Gastrocnemius medialis (tissue), 4 donors: ENCODE measurements around the gene FAM47A.

Experiments used
- POLR2A ChIP-seq, 2 donors: fragments of 450-650 bp; IDR thresholded peaks; one replicate each; pipeline ENCODE4 v1.6.1; 2017; ENCODE audit warnings: antibody characterized with exemption in 2 of 2, mild to moderate bottlenecking in 2 of 2, moderate library complexity in 2 of 2
- TF ChIP-seq, protein P1 (sequence below), 5 experiments: fragments of 450-650 bp in 3 of 5; fragments of 200-600 bp in 2 of 5; sonication (generic) in 2 of 5; IDR thresholded peaks in 4 of 5; conservative IDR thresholded peaks in 1 of 5; 1 replicate in 4 of 5; 2 replicates in 1 of 5; pipeline ENCODE4 v1.5.1; 2016 to 2019; ENCODE audit warnings: antibody characterized with exemption in 5 of 5, mild to moderate bottlenecking in 3 of 5, moderate library complexity in 3 of 5

GRCh38 chrX:34112459-34112858 lies 19.7 kb downstream of the FAM47A start:
- TF ChIP-seq, protein P1, sequence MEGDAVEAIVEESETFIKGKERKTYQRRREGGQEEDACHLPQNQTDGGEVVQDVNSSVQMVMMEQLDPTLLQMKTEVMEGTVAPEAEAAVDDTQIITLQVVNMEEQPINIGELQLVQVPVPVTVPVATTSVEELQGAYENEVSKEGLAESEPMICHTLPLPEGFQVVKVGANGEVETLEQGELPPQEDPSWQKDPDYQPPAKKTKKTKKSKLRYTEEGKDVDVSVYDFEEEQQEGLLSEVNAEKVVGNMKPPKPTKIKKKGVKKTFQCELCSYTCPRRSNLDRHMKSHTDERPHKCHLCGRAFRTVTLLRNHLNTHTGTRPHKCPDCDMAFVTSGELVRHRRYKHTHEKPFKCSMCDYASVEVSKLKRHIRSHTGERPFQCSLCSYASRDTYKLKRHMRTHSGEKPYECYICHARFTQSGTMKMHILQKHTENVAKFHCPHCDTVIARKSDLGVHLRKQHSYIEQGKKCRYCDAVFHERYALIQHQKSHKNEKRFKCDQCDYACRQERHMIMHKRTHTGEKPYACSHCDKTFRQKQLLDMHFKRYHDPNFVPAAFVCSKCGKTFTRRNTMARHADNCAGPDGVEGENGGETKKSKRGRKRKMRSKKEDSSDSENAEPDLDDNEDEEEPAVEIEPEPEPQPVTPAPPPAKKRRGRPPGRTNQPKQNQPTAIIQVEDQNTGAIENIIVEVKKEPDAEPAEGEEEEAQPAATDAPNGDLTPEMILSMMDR (IDR thresholded peaks at IDR 0.05 in 4 of 5, conservative IDR thresholded peaks at IDR 0.05 in 1 of 5): no peak
- TF ChIP-seq POLR2A (IDR thresholded peaks at IDR 0.05): no peak
